ENCODE results near the gene SHQ1. TPM values are rescaled to one million over a fixed set of nuclear protein-coding genes. Genes with fewer than 3 reads are reported as not detected.

Gene SHQ1
- total RNA-seq, 2 donors from 2014 or later, result 9.6 to 11.2 TPM

Other genes starting within 250 kb of the SHQ1 start
- gene GXYLT2, start 39.6 kb upstream of the SHQ1 start, total RNA-seq, result 1 to 10 TPM; 5.2 to 5.6 TPM
- 10 to 100 TPM; 21.5 to 28.0 TPM for gene PPP4R2, start 148.4 kb upstream of the SHQ1 start, total RNA-seq
- gene EBLN2, start 213.2 kb upstream of the SHQ1 start, total RNA-seq, result 10 to 100 TPM in 1 of 2 donors, 1 to 10 TPM in 1; 6.7 to 11.5 TPM